CD4-positive, alpha-beta T cell treated with Interferon gamma for 1 hour (primary cell): Measurements from ENCODE around the gene SVIL.
A peak's percentile ranks its signal among the peaks of the same experiment; 100 is the strongest.
"Not testable (repeated sequence)": the region's sequence is repeated elsewhere in the genome, so short reads cannot be mapped to it uniquely, and the experiment has no call there.

Experiments
- DNase-seq: peaks from one replicate; pipeline ENCODE4 v3.0.0-alpha.2; 2020

Gene SVIL

DNA sequence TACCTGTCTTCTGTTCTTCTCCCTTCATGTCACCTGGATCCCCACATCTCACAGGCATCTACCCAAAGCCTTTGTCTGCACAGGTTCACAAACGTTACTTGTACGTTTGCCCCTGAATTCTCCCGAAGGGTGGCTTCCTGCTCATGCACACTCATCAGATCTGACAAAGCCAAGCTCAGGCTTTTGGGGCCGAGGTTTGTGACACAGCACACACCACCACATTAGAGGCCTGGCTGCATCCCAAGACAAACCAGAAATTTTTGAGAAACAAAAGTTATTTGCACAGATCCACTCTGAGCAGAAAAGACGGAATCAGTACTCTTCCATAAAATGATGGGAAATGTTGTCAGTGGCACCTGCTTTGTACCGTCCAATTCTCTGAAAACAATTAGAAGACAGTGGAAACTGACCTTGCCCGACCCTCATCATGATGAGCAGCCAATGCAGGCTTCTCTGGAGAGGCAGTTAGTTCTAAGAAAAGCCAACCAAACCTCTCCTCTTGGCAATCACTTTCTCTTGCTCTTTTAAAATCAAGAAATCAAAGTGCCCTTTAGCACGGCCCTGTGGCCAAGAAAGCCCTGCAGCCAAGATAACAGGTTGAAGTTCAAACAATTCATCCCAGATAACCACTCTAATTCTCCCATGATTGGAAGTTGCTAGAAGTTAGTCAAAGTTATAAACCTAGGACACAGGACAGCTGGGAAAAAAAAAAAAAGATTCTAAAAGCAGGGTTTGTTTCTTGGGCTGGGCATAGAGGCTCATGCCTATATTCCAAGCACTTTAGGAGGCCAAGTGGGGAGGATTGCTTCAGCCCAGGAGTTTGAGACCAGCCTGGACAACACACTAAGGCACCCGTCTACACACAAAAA, 13.6 kb upstream of the SVIL start:
- no peak for DNase-seq

- DNase-seq = no peak
These were observed 12.7 kb upstream of the SVIL start for GRCh38 chr10:29647478-29647877.

DNA sequence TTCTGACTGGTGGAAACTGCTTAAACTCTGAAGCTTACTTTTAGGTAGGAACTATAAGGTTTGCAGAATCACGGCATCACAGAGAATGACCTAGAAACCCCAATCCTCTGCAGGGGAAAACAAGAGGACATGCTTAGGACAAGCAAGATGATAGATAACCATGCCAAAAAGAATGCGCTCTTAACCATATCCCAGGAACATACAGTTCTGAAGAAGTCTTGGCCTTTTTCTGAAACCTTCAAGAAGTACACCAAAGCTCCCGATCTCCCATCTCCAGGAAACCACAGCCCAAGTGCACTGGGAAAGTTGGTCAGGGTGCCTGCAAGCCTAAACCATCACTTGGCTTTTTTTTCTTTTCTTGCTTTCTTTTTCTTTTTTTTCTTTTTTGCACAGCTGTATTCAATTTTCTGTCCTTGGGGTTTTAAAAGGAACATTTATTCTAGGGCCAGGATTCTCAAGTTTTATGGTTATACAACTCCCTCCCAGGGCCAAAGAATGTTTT, 12.2 kb upstream of the SVIL start:
- no peak for DNase-seq

GRCh38 chr10:29646238-29646902, 11.6 kb upstream of the SVIL start:
- DNase-seq = peak; percentile 7

GRCh38 chr10:29643771-29644501, 9.2 kb upstream of the SVIL start:
- DNase-seq = no peak

DNA sequence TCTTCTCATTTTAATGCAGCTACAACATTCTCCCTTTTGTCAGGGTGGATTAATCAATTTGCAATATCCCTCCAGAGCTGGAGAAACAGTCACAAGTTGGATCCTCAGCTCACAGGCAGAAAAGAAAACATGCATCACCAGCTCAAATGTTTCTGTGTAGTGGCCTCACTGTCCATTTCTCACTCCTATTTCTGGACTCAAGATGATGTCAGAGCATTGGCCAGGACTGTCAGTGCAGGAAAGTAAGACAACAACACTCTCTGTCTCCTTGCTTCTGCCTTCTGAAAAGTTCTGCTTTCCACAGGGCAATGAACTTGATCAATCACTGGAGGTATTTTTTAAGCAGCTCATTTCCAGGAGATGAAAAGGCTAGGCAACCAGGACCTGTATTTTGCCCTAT, 8.2 kb upstream of the SVIL start:
- DNase-seq = no peak

DNA sequence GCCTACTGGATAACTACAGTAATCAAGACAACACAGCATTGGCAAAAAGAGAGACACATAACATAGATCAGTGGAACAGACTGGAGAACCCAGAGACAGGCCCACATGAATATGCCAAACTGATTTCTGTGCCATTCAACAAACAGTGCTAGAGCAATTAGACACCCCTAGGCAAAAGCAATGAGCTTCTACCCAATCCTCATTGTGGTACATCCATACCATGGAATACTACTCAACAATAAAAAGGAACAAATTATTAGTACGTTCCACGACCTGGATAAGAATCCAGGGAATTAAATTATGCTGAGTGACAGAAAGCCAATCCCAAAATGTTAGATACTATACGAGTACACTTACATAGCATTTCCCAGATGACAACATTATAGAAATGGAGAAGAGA, 2.8 kb upstream of the SVIL start:
- no peak for DNase-seq

DNA sequence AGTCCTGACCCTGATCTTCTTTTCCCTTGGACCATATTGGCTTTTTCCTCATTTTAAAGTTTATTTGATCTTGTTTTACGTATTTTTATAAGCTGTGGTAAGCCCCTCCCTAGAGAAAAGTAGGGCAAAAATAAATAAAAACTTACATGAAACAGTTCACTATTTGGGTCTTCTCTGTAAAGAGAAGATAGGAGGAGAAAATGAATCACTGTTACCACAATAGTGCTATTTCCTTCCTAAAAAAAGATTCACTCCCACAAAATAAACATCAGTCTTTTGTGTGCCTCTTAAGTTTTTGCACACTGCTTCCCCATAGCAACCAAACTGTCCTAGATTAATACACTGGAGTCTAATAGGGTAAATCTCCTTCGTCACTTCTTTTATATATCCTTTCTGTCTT, 1.4 kb upstream of the SVIL start:
- DNase-seq = no peak

DNA sequence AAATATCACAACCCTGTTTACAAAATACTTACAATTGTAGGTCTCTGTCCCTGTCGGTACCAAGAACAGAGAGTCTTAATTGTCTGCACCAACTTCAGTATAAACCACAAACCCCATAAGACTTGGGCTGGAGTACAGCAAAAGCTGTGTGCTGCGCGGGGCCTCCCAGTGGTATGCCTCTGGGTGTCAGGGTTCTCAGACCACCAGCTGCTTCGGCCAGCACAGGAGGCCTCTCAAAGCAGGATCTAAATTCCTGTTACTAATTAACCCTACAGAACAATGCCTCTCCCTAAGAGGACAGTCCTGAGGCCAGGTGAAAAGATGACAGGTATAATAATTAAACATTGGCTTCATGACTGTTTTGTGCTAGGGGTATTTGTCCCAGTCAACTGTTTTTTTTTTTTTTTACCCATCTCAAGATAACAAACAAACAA, 957 bp upstream of the SVIL start:
- no peak for DNase-seq

- no peak for DNase-seq
These were observed 666 bp downstream of the SVIL start for GRCh38 chr10:29634105-29634504.

- DNase-seq = no peak
These were observed 3.8 kb downstream of the SVIL start for GRCh38 chr10:29631049-29631339.

DNA sequence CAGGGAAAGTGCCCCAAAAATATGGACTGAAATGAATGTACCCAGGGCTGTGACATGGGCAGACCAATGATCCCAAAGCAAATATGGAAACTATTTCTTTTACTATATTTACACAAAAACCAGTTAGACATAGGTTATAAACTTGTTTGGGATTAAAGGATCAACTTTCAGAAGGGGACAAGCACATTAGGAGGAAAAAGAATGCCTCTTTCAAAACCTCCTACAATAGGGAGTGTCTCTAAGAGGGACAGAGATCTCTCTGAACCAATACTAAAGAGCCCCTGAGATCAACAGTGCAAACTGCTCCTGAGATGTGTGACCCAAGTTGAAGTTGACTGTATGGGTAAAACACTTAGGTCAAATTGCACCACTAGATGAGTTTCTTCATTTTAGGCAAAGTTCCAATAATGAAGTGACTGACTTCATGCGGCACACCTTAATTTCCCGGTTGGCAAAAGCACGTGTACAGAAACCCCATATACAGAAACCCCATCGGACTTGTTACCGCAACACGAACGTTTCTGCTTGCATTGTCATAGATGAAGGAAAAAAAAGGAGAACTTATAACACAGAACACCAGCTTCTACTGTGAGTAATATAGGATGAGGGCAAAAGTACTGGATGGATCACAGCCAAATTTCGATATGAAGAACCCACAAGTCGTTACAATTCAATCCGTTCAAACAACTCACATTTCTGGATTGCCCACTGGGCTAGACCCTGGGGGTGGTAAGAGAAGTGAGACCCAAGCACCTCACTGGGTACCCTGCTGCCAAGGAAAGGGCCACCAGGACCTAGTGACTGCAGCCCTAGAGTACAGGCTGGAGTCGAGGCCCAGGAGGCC, 4.3 kb downstream of the SVIL start:
- DNase-seq = peak; percentile 27

GRCh38 chr10:29628912-29629526, 5.8 kb downstream of the SVIL start:
- DNase-seq = no peak

DNA sequence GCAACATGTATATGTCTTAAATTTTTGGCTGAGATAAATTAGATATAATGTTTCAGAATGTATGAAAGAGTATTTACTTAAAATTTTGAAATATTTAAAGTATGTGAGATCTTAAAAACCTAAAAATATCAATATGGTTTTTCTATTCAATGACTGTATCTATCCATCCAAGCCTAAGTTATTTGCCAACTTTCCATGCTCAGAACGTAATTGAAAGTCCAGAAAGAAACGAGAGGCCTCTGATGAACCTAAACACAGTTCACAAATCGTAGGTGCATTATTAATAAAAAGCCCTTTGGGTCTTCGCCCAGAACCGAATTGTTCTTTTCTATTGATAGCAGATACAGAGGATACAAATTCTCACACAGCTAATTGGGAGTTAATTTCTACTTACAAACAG, 6.5 kb downstream of the SVIL start:
- no peak for DNase-seq

DNA sequence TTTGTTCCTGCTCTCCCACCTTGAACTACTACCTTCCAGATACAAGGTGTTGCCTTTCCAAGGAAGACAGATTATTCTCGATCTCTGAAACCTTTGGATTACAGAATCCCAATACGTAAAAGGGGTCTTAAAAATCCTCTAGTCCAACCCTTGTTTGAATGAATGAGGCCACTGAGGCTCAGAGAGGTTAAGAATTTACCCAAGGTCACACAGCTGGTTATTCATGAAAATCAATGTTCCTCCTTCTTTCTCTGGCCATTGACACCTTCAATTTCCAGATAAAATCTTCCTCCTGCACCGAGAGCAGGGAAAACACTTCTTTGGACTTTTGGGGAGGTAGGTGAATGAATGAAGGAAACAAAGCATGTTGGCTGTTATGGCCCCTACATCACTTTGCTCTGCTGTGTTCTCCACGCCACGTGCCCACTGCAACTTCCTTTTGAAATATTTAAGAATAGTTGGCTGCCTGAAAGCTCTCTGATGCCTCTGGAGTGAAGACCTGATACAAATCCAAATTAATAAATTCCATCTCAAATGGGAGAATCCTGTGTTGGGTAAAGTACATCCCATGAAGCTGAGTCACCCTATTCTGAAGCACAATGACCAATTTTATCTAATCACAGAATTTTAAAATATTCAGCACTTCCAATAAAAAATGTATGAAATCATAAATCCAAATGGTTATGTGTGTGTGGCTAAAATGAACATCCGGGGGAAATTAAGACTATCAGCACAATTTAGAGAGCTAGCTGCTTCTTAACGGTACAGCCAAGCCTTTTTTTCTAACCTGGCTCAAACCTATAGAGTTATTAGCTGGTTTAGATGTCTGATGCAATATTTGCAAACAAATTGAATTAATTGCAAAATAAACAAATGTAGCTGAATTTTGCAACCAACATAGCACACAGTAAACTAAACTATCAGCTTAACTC, 7.3 kb downstream of the SVIL start:
- no peak for DNase-seq

GRCh38 chr10:29624357-29624756, 10.4 kb downstream of the SVIL start:
- not testable (repeated sequence) for DNase-seq

GRCh38 chr10:29623797-29624196, 11.0 kb downstream of the SVIL start:
- no peak for DNase-seq

DNA sequence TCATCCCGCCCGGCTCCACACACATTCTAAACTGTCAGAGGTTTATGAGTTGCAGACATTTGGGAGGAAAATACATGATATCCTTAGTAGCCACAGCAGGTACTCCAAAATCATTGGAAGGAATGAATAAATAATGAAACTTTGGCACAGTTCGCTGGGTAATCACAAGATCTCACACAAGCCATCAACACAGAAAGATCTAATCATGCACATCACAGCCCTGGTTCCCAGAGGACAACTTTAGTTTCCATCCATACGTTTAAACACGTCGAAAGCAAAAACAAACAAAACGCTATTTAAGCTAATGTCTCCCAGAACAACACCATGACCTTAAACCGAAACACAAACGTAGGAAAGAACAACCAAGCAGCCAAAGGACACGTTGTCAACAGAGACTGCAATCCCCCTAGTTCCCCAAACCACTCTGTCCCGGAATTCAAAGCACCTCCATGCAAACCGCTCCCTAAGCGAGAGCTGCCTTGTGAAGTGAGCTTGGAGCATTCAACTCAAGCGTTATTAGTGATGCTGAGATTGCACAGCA, 12.3 kb downstream of the SVIL start:
- DNase-seq = no peak

DNA sequence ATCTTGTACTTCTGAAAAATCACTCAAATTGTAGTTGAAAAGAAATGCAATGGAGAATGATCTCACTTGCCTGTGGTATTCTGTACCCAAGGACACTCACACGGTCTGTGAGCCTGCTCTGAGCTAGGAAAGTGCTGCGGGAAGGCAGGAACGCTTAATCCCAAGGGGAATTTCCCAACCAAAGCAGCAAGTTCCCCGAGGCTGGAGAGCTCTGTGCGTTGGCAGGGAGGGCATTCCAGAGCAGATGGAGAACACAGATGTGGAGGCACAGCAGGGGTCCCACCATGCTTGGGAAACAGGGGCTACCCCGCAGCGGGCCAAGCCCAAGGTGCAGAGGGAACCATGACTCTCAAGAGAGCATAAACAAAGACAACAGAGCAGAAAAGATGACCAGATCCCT, 13.6 kb downstream of the SVIL start:
- DNase-seq = no peak

DNA sequence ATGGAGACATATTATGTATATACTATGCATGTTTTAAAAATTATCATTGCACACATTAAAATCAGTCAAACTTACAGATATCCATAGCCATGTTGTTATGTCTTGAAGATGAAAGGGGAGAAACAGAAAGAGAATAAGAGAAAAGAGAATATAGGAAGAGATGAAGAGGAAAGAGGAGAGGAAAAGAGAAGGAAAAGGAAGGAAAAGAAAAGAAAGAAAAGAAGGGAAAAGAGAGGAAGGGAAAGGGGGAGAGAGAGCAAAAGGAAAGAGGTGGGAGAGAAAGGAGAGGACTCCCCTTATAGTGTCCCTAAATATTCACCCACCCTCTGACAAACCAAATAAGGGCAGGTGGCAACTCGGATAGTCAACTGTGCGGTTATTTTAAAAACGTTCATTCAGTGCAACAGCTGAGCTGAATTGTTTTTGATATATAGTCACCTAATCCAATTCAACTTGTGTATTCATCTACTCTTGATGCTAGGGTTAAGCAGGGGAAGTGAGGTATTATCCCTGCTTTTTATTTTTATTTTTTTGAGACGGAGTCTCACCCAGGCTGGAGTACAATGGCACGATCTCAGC, 14.6 kb downstream of the SVIL start:
- no peak for DNase-seq
